Heart left ventricle (tissue), 13 donors: ENCODE measurements around the gene HTT-AS.

Experiments
- CTCF ChIP-seq, 12 donors: fragments of 200-600 bp; sonication (generic) in 4 of 12; IDR thresholded peaks; one replicate each; pipeline versions ENCODE4 v1.5.0 to v1.8.0; 2018 to 2022; ENCODE audit warnings: antibody characterized with exemption in 12 of 12, mild to moderate bottlenecking in 5 of 12
- POLR2A ChIP-seq, 2 donors: fragments of 450-650 bp; IDR thresholded peaks; one replicate each; pipeline ENCODE4 v1.6.1; 2017; ENCODE audit warnings: antibody characterized with exemption in 2 of 2, mild to moderate bottlenecking in 2 of 2, moderate library complexity in 2 of 2
- donor health status: ischemic (EF 13 %, LVEDD 7.1; RV severe dilation, severe dysfunction).
- donor health status: DM: no; HTN: yes; CAD: no.
- donor health status: DM: no; HTN: no; CAD: no.
- donor health status: ischemic (EF 25% LVEDD 6.9; RV normal size, moderate dysfunction).
- donor health status: ischemic (EF 25% LVEDD 5.7; RV mildly dilated, moderate dysfunction).
- donor health status: ischemic (EF 35%, LVEDD 5.7; RV mildly dilated, moderate dysfunction).
- donor health status: nonischemic (EF 11% LVEDD 7.7; RV severe dilation, severe dysfunction).
- donor health status: DM: yes; HTN: yes; CAD: no.
- donor health status: PGD.
- donor health status: ischemic (EF 29% LVEDD 5.4; RV normal size, mild dysfunction).
- donor health status: nonischemic (EF 23%, LVEDD 6.1; RV moderate dilation, normal function).

- TF ChIP-seq CTCF (IDR thresholded peaks at IDR 0.05) (no peak), POLR2A (IDR thresholded peaks at IDR 0.05) (no peak)
Measured at GRCh38 chr4:3087115-3087797, 12.9 kb upstream of the HTT-AS start.
